CD4-positive, alpha-beta T cell treated with Interleukin-1 beta for 1 hour (primary cell): ENCODE measurements around the gene EP400.
"Not testable (repeated sequence)": the region's sequence is repeated elsewhere in the genome, so short reads cannot be mapped to it uniquely, and the experiment has no call there.

Experiments used
- DNase-seq, 2 donors: peaks; one replicate each; pipeline ENCODE4 v3.0.0-alpha.2; 2020 to 2022

The EP400 gene

GRCh38 chr12:132071830-132072384 lies 122.2 kb downstream of the EP400 start:
- no peak for DNase-seq

- DNase-seq, result no peak
These were observed 124.5 kb downstream of the EP400 start for GRCh38 chr12:132074216-132074615.

- no peak for DNase-seq
These were observed 125.4 kb downstream of the EP400 start for GRCh38 chr12:132075026-132075713.

GRCh38 chr12:132075714-132076553 lies 126.2 kb downstream of the EP400 start:
- DNase-seq, result no peak

GRCh38 chr12:132076711-132077110 lies 127.0 kb downstream of the EP400 start:
- DNase-seq, result no peak

GRCh38 chr12:132077322-132078100 lies 127.8 kb downstream of the EP400 start:
- DNase-seq, result no peak

- no peak for DNase-seq
These were observed 128.4 kb downstream of the EP400 start for GRCh38 chr12:132078190-132078589.

- DNase-seq, result no peak
These were observed 129.5 kb downstream of the EP400 start for GRCh38 chr12:132079200-132079599.

GRCh38 chr12:132079695-132080094 lies 130.0 kb downstream of the EP400 start:
- no peak for DNase-seq

- DNase-seq, result not testable (repeated sequence)
These were observed 130.8 kb downstream of the EP400 start for GRCh38 chr12:132080515-132080914.

GRCh38 chr12:132081423-132081822 lies 131.7 kb downstream of the EP400 start:
- DNase-seq, result no peak

GRCh38 chr12:132083614-132083940 lies 133.8 kb downstream of the EP400 start:
- DNase-seq, result no peak

- DNase-seq, result peak; percentile 91 to 94
These were observed 134.3 kb downstream of the EP400 start for GRCh38 chr12:132083941-132084620.

- peak; percentile 60 to 62 for DNase-seq
These were observed 135.0 kb downstream of the EP400 start for GRCh38 chr12:132084621-132085290.

GRCh38 chr12:132085291-132085635 lies 135.5 kb downstream of the EP400 start:
- peak in 1 of 2 donors; percentile 12 for DNase-seq

GRCh38 chr12:132089407-132089910 lies 139.7 kb downstream of the EP400 start:
- no peak for DNase-seq

GRCh38 chr12:132094269-132094891 lies 144.6 kb downstream of the EP400 start:
- DNase-seq, result no peak

- no peak for DNase-seq
These were observed 146.0 kb downstream of the EP400 start for GRCh38 chr12:132095520-132096409.

- DNase-seq, result no peak
These were observed 150.0 kb downstream of the EP400 start for GRCh38 chr12:132099739-132100138.
